Osteoblast (primary cell): ENCODE measurements around the gene CDC37L1. TPM values are rescaled to one million over a fixed set of nuclear protein-coding genes. Genes with fewer than 3 reads are reported as not detected.

ENCODE experiments used
- DNase-seq: peaks from one replicate; pipeline ENCODE4 v3.0.0; 2011; ENCODE audit warnings: low spot score, mixed read lengths; ENCODE audit not compliant: insufficient read length; ENCODE audit errors: missing footprints
- H2AFZ ChIP-seq: 2 replicates; pipeline ENCODE4 v1.6.0; 2011; ENCODE audit warnings: mild to moderate bottlenecking, low read length
- H3K27ac ChIP-seq: 2 replicates; pipeline ENCODE4 v1.5.1; 2011; ENCODE audit warnings: mild to moderate bottlenecking, low read depth, low read length, moderate library complexity
- H3K27me3 ChIP-seq: 2 replicates; pipeline ENCODE4 v1.6.0; 2012; ENCODE audit warnings: mild to moderate bottlenecking, control low read depth, inconsistent platforms, low read length, moderate library complexity; ENCODE audit not compliant: insufficient read depth
- H3K36me3 ChIP-seq: 2 replicates; pipeline ENCODE4 v1.5.1; 2011; ENCODE audit warnings: mild to moderate bottlenecking, low read length, control low read depth, moderate library complexity; ENCODE audit not compliant: insufficient read depth
- H3K4me1 ChIP-seq: 2 replicates; pipeline ENCODE4 v1.5.1; 2011; ENCODE audit warnings: mild to moderate bottlenecking, low read length, control low read depth, moderate library complexity; ENCODE audit not compliant: insufficient read depth
- H3K4me2 ChIP-seq: 2 replicates; pipeline ENCODE4 v1.6.0; 2011; ENCODE audit warnings: mild to moderate bottlenecking, low read length; ENCODE audit not compliant: insufficient read depth
- H3K4me3 ChIP-seq: fragments of 200-600 bp; sonication (generic); 3 replicates; pipeline ENCODE4 v1.5.1; 2012; ENCODE audit warnings: mild to moderate bottlenecking, low read length, inconsistent platforms; ENCODE audit not compliant: insufficient read depth
- H3K79me2 ChIP-seq: 2 replicates; pipeline ENCODE4 v1.6.0; 2012; ENCODE audit warnings: mild to moderate bottlenecking, low read length, control low read depth, inconsistent platforms; ENCODE audit not compliant: insufficient read depth
- H3K9me3 ChIP-seq: 2 replicates; pipeline ENCODE4 v1.5.1; 2011; ENCODE audit warnings: low read depth, low read length, control low read depth
- H4K20me1 ChIP-seq: 2 replicates; pipeline ENCODE4 v1.6.0; 2012; ENCODE audit warnings: mild to moderate bottlenecking, low read length, control low read depth; ENCODE audit not compliant: insufficient read depth
- CTCF ChIP-seq: IDR thresholded peaks from 2 replicates; pipeline ENCODE4 v1.5.1; 2011; ENCODE audit warnings: mild to moderate bottlenecking, low read depth, low read length, moderate library complexity; ENCODE audit errors: extremely low read depth
- total RNA-seq: library from RNA; depleted of rRNA; stranded (reverse); fragments of >200 nt; gene quantifications from 2 replicates; pipeline ENCODE4 v1.2.3, GENCODE V29; 2012

CDC37L1 gene
- total RNA-seq, 1 donor: 29.3 TPM

GRCh38 chr9:4706021-4706420 lies 26.7 kb downstream of the CDC37L1 start:
- no peak overlapping the region for H3K27ac ChIP-seq
- H3K9me3 ChIP-seq: no peaks in the 10 kb centered on the region
- peaks cover 8% of the 10 kb centered on the region for H3K4me1 ChIP-seq
- no peak overlapping the region for H3K4me2 ChIP-seq
- H3K36me3 ChIP-seq: peaks cover 17% of the 10 kb centered on the region
- no peak for DNase-seq
- TF ChIP-seq CTCF: no peak
- H2AFZ ChIP-seq: no peak overlapping the region
- H3K4me3 ChIP-seq: no peak overlapping the region
- H3K27me3 ChIP-seq: no peaks in the 10 kb centered on the region
- no peaks in the 10 kb centered on the region for H3K79me2 ChIP-seq
- peaks cover 3% of the 10 kb centered on the region for H4K20me1 ChIP-seq

- no peak overlapping the region for H2AFZ ChIP-seq
- TF ChIP-seq CTCF: no peak
- H3K9me3 ChIP-seq: no peaks in the 10 kb centered on the region
- no peaks in the 10 kb centered on the region for H3K79me2 ChIP-seq
- no peak overlapping the region for H3K4me3 ChIP-seq
- H3K27me3 ChIP-seq: no peaks in the 10 kb centered on the region
- DNase-seq: no peak
- H3K4me1 ChIP-seq: peaks cover 8% of the 10 kb centered on the region
- no peak overlapping the region for H3K4me2 ChIP-seq
- H3K27ac ChIP-seq: no peak overlapping the region
- H3K36me3 ChIP-seq: peaks cover 11% of the 10 kb centered on the region
- peaks cover 3% of the 10 kb centered on the region for H4K20me1 ChIP-seq
These were observed 27.7 kb downstream of the CDC37L1 start for GRCh38 chr9:4706971-4707622.

GRCh38 chr9:4709380-4709779 lies 30.0 kb downstream of the CDC37L1 start:
- Histone ChIP-seq H3K9me3 (no peaks in the 10 kb centered on the region), H3K27me3 (no peaks in the 10 kb centered on the region), H3K27ac (no peak overlapping the region), H4K20me1 (peaks cover 7% of the 10 kb centered on the region), H3K36me3 (peaks cover 7% of the 10 kb centered on the region), H3K79me2 (no peaks in the 10 kb centered on the region), H3K4me1 (no peaks in the 10 kb centered on the region), H2AFZ (no peak overlapping the region), H3K4me2 (no peak overlapping the region), H3K4me3 (no peak overlapping the region)
- TF ChIP-seq CTCF: no peak
- no peak for DNase-seq

GRCh38 chr9:4713849-4714248 lies 34.5 kb downstream of the CDC37L1 start:
- H3K27me3 ChIP-seq: no peaks in the 10 kb centered on the region
- no peak for TF ChIP-seq CTCF
- no peaks in the 10 kb centered on the region for H3K4me1 ChIP-seq
- H3K36me3 ChIP-seq: peaks cover 31% of the 10 kb centered on the region
- H3K4me3 ChIP-seq: no peak overlapping the region
- H4K20me1 ChIP-seq: peaks cover 9% of the 10 kb centered on the region
- H2AFZ ChIP-seq: no peak overlapping the region
- no peaks in the 10 kb centered on the region for H3K9me3 ChIP-seq
- no peaks in the 10 kb centered on the region for H3K79me2 ChIP-seq
- DNase-seq: no peak
- H3K27ac ChIP-seq: no peak overlapping the region
- no peak overlapping the region for H3K4me2 ChIP-seq
